Fibroblast of skin of abdomen (primary cell): ENCODE data around the gene EFCAB8.
"Not testable (repeated sequence)": the region's sequence is repeated elsewhere in the genome, so short reads cannot be mapped to it uniquely, and the experiment has no call there.

Source experiments
- DNase-seq: peaks from one replicate; pipeline ENCODE4 v3.0.0-alpha.2; 2013

EFCAB8 gene

DNA sequence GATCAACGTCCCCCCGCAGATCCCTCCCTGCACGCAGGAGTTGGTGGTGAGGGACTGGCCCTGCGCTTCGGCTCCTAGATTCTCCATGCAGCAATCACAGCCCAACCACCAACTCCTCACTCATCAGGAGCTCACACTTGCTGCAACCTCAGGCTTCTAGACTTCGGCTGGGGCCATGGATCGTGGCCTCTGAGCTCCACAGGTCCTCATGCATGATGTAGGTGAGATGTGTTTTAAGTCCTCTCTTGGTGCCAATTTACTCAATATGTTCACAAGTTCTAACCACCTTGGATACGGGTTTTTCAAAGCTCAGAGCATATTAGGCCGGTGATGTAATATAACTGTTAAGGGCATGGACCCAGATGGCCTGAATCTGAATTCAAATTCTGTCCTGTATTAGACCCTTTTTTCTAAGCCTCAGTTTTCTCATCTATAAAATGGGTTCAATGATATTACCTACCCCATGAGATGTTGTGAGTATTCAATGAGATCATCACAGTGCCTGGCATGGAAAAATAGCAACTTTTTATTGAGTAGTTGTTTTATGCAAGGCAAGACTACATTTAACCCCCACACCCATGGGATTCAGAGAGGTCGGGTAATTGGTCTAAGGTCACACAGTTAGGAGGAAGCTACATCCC is 114.5 kb downstream of the EFCAB8 start:
- no peak for DNase-seq

DNA sequence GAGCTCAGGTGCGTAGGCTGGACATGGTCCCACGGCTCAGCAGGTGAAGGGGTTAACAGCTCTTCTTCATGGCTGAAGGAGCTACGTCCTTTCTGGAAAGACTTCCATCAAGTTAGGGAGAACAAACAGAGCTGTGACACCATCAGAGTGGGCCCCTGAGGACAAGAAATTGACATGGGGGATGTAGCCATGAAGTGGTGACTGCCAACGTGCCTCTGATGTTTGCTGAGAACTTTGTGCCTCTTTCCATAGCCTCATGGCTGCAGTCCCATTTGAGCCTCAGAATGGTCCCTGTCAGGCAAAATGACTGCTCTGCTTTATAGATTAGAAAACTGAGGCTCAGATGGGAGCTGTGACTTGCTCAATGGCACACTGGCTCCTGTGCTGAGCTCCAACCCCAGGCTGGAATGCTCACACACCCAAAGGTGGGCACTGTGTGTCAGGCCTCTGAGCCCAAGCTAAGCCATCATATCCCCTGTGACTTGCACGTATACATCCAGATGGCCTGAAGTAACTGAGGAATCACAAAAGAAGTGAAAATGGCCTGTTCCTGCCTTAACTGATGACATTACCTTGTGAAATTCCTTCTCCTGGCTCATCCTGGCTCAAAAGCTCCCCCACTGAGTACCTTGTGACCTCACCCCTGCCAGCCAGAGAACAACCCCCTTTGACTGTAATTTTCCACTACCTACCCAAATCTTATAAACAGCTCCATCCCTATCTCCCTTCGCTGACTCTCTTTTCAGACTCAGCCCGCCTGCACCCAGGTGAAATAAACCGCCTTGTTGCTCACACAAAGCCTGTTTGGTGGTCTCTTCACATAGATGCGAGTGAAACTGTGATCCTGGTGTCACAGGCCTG is 115.7 kb downstream of the EFCAB8 start:
- DNase-seq: not testable (repeated sequence)

DNA sequence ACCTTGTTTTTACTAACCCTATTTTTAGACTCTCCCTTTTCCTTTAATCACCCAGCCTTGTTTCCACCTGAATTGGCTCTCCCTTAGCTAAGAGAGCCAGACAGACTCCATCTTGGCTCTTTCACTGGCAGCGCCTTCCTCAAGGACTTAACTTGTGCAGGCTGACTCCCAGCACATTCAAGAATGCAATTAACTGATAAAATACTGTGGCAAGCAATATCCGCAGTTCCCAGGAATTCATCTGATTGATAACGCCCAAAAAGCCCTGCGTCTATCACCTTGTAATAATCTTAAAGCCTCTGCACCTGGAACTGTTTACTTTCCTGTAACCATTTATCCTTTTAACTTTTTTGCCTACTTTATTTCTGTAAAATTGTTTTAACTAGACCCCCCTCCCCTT is 116.4 kb downstream of the EFCAB8 start:
- DNase-seq: not testable (repeated sequence)

DNA sequence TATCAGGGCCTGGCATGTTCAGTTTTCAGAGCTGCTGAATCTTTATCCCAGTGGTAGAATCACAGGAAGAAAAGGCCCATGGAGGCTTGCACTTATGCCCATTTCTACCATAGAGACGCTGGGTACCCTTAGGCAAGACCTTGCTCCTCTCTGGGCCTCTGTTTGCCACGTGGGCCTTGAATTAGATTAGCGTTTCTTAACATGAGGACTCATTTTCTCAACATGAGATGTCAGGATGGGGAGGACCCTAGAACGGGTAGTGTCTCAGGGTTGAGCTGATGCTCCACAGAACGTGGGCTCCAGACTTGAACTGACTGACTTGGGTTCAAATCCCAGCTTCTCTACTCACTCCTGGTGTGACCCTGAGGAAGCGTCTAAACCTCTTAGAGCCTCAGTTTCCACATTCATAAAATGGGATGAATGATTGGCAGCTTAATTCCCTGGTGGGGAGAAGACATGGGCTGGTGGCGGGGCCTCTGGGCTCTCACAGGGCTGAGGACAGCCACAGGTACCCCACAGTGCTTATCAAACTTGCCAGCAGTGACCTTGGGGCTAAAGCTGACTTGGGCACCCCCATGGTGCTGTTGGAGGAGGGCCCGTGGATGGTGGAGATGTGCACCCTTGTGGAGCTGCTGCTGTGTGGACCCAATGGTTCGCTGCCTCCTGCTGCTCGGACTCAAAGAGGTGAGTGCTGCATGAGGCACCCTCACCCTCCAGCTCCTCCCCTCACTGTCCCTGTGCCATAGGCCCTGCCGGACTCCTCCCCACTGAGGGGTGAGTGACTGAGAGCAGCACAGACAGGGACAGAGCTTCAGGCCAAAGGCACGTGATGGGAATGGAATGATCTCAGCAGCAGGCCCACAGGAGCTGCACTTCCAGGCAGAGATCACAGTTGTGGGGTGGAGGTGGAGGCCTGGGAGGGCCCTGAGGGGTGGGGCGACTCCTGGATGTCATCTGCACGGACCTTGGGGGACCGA is 117.3 kb downstream of the EFCAB8 start:
- no peak for DNase-seq

DNA sequence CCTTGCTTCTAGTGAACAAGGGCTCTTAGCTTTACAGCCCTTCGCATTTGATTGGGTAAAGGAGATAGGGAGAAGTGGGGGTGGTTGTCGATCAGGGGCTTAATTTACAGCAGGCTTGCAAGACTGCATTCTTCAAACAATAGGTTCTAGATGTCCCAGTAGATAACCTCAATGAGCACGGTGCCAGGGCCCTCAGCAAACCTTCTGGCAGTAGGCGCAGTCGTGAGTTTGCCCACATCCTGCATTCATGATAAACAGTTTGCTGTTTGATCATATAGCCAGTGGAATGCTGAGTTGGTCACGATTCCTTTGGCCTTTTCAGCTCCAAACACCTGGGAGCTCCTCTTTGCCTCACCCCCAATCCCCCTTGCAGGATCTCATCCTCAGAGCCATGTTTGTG is 118.0 kb downstream of the EFCAB8 start:
- DNase-seq: no peak

DNA sequence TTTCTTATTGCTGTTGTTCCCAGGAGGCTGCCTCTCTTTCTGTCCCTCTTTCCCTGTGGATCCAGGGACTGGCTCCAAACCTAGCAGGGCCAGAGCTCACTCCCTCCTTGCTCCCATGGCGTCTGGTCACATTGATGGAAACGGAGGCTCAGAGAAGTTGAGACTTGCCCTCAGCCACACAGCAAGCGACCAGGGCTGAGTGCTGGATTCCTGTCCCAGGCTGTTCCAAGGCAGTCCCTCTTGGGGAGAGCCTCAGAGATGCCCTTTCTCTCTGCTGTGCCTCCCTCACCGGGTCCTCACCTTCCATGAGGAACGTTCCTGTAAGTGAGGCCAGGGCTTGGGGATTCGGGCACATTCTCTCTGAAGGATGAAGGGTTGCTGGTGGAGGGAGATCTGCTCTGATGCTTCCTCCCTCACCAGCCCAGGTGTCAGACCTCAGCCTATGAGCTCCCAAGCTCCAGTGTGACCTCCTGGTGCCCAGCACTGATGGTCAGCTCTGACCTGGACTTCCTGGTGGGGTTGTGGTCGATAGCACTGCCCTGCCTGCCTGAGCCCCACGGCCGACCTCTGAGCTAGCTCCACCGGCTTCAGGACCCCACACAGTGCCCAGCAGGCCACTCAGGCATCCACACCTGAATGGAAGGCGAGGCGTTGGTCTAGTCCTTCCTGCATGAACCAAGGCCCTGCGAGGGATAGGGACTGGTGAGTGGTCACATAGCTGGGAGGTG is 118.7 kb downstream of the EFCAB8 start:
- DNase-seq: no peak

DNA sequence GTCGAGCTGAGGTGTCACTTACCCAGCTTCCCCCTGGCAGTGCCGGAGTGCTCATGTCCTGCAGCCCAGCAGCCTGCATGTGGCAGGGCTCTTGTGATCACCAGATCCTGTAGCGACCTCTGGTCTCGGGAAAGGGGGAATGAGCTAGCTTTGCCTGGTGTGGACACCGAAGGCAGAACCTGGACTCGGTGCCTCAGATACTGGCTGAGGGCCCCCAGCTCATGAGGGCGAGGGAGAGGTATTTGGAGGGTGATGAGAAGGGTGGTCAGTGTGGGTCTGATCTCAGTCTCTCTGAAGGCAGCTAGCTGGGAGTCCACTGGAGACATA is 119.2 kb downstream of the EFCAB8 start:
- DNase-seq: no peak

DNA sequence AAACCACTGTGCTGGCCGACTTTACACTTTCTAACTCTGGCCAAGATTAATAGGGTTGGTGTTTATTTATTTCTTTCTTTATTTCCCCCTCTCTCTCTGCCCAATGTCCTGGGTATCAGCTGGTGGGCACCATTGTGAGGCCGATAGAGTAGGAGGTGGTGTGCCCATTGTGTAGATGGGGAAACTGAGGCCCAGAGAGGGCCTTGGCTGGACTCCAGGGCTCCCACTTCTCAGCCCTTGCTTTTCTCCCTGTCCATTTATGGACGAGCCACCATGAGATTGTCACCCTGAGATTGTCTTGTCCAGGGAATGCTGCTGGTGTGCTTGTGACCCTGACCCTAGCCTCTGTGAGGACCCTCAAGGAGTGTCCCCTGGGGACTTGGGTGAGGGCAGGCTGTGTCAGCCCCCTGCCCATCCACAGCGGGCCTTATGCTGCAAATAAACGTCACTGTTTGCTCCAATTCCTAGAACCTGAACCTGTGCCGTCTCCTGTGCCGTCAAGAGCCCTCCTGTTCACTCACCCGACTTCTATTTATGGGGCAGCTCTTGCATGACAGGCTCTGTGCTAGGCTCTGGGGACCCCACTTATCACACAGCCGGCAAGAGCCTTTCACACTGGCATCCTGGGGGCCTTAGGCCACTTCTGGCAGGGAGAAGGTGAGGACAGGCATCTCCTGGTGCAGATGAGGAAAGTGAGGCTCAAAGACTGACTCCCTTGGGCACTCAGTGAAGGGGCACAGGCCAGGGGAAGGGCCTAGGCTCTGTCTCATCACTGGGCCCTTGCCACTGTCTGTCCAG is 120.7 kb downstream of the EFCAB8 start:
- no peak for DNase-seq

DNA sequence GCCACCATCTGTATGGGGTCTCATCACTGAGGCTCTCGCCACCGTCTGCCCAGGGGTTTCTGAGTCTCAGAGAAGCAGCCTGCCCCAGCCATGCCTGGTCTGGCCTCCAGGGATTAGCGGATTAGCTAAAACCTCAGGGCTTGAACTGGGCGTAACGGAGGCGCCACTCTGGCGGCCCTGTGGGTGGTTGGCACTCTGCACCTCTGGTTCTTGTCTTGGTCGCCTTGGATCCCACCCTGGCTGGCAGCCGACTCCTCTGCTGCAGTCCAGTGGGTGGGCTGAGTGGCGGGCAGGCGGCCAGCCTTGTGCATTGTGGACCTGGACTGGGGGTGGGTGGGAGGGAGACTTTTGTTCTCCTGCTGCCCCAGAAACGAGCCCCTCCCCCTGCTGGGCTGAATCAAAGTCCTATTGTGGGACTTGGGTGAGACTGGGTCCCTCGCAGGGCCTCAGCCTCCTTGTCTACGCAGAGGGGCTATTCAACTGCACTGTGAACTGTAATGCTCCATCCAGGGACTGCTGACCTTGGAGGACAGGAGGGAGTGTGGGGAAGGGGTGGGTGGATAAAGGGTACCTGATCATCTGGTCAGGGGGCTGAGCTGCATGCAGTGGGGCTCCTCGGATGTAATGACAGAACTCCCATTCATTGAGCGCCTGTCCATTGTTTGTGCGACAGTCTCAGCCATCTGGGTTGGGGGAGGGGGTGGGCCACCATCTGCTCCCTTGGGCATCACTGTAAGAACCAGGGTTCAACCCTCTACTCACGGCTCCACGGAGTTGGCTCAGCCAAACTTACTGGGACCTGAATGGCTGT is 121.6 kb downstream of the EFCAB8 start:
- no peak for DNase-seq

DNA sequence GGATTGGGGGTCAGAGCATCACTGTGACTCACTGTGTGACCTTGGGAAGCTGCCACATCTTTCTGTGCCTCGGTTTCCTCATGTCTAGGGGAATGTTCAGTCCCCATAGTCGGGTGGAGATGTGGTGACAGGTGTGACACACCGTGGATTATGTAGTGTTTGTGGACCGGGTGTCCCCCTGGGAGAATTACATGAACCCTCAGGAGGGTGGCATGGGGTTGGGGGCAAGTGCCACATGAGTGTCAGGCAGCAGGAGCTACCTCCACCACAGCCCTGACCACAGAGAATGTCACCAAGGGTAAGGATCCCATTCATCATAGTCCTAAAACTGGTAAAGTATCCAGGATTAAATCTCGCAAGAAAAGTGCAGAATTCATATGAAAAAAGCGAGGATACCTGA is 122.3 kb downstream of the EFCAB8 start:
- no peak for DNase-seq

DNA sequence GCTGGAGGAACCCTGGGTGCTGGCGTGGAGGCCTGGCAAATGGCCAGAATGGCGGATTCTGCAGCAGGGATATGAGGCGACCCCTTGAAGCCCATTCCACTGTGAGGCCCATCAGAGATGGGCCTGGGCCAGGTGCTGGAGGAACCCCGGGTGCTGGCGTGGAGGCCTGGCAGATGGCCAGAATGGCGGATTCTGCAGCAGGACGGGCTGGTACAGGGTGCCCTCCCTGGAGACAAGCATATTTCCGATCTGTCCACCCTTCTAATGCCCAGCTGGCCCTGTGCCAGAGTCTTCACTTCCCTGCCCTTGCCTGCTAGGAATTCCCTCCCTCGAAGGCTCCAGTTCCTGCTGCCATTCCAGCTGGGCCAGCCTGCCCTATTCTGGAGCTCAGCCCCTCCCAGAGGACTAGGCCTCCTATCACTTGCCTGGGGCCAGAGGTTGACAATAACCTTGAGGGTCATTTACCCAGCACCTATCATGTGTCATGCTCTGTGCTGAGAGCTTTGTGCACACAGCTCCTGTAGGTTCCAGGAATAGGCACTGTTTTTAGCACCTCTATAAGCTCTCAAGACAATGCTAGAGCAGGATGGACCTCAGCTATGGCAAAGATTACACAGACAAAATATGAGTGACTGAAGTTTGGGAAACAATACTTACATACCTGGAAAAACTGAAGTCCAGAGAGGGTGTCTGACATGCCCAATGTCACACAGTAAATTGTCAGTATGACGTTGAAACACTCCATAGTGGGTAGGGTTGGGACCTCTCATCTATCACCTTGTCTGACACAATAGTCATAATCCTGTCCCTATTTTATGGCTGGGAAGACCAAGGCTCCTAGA is 124.1 kb downstream of the EFCAB8 start:
- DNase-seq: no peak

DNA sequence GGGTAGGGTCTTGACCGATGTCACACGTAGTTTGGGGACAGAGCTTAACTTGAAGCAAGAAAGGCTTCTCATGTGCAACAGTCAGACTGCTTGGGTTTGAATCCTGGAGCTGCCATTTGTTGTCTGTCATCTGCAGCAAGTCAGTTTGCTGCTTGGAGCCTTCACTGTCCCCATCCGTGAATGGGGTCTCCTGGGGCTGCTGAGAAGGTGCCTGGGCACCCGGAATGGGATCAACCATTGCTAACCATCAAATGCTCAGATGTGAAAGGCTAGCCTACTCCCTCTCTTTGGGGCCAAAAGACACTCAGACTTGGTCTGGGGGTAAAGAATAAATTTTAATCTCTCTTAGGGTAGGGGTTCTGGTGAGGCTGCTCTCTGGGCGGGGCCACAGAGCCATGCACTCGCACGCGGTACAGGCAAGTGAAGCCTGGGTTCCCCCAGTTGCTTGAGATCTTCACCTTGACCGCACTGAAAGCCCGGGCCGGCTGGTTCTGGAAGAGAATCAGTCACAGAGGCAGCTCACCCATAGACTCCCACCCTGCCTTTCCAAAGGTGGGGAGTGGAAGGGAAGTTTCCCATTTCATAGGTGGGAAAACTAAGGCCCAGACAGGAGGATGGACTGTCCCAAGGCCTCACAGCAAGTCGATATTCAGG is 124.9 kb downstream of the EFCAB8 start:
- DNase-seq: no peak

DNA sequence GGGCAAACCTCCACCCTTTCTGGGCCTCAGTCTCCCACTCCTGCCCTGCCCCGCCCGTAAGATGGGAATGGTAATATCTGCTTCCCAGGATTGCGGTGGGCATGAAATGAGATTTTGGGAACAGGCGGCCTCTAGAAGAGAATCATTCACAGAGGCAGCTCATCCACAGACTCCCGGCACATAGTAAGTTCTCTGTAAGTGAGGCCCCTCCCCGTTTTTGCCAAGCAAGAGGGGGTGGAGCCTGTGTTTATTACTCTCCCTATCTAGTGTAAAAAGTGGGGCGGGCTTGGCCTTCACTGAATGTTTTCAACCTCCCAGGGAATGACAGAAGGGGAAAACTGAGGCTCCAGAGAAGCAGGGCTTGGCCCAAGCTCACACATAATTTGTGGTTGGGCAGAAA is 125.5 kb downstream of the EFCAB8 start:
- no peak for DNase-seq

DNA sequence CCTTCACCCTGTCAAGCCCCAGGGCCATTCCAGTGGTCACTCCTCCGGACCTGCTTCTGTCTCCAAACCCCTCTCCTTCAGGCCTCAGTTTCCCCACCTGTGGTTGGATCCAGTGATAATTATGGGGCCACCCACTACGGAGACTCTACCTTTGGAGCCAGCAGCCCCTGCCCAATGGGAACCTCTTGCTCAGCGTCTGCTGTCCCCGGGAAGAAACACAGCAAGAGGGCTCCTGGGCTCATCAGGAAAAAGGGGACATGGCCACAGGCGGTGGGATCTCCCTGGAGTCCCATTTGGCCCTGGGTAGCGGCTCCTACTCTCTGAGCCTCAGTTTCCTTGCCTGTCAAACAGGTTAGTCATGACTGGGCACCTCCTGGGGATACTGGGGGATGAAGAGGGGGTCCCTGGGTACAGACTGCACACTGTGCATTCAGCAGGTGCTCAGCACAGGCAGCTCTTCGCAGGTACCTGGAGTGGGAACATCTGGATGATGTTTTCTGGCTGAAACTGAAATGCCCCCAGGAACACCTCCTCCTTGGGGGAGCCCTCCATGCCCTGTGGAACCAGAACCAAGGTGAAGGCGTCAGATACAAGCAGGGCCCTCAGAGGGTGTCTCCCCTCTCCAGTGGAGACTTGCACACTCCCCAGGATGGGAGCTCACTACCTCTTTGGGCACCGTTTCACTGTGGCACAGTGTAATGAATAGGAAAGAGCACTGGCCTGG is 126.1 kb downstream of the EFCAB8 start:
- DNase-seq: no peak

DNA sequence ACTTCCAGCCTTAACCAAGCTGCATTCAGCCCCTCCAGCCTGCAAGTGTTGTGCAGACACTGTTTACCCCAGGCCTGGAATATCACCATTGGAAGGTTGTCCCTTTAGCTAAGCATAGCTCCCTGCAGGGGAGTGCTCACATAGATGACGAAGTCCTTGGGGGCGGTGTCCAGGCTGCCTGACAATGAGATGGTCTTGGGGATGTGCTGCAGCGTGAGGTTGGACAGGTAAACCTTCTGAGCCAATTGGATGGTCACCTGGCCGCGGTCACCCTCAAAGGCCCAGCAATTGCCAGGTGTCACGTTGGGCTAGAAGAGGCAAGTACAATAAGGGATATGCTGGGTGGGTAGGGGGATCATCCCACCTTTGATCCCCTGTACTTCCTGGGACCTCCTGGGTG is 126.9 kb downstream of the EFCAB8 start:
- no peak for DNase-seq

DNA sequence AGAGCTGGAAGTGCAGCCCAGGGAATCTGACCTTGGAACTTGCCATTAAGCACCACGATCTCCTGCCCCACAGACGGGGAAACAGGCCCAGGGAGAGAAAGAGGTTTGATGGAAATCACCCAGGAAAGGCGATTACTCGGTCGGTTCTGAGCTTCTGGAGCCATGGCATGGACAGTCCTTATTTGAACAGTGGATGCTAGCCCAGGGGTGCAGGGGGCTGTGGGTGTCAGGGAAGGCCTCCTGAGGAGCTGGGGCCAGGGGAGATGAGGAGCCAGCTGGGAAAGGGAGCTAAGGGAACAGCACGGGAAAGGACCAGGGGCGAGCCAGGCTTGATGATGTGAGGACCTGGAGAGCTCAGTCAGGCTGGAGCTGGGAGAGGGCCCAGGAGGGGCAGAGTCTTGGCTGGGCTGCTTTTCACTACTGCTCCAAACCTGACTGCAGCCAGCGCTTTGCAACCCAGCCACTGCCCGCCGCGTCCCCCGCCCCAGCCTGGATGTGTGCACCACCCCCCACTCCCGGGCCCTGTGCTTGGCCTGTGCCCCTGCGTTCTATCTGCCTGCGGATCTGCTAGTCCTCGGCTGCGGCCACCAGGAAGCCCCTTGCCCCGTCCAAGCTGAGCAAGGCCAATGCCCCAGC is 127.7 kb downstream of the EFCAB8 start:
- no peak for DNase-seq

DNA sequence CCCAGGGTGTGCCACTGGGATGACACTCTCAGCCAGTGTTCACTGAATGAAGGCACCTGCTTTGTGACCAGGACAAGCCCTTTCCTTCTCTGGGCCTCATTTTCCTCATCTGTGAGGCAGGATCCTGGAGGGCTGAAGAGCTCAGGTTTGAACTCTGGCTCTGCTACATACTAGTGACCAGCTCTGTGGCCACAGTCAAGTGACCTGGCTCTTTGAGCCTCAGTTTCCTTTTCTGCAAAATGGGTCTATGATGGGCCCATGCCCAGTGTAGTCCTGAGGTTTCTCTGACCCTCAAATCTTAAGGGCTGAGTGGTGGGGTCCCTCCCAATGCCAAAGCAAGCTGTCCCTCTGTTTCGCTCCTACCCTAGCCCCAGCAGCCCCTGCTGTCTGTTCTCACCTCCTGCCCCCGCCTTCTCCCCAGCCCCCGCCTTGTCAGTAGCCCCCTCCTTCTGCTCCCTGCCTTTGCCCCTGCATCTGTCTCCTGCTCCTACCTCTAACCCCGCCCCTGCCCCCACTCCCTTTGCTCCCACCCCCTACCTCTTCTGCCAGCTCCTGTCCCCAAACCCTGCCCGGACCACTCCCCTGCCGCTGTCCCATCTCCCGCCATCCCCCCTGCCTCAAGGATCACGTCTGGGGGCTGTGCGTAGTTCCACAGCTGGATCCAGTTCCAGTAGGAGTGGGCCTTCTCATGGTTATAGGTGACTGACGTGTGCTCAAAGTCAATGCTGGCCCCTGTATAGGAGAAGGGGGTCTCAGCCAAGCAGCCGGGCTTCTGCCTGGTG is 128.5 kb downstream of the EFCAB8 start:
- DNase-seq: no peak
